Endothelial cell (in vitro differentiated cells): ENCODE data around the gene TMEM242. TPM values are rescaled to one million over a fixed set of nuclear protein-coding genes. Genes with fewer than 3 reads are reported as not detected.
A peak's percentile ranks its signal among the peaks of the same experiment; 100 is the strongest.

Experiments used
- DNase-seq: peaks from one replicate; pipeline ENCODE4 v3.0.0; 2021; ENCODE audit warnings: low spot score
- H3K27ac Mint-ChIP-seq: one replicate; pipeline ENCODE4 v1.8.0; 2021; ENCODE audit warnings: mixed read lengths, inconsistent platforms; ENCODE audit not compliant: unreplicated experiment
- H3K27me3 Mint-ChIP-seq: one replicate; pipeline ENCODE4 v1.8.0; 2021; ENCODE audit warnings: mild to moderate bottlenecking, moderate library complexity, mixed read lengths, inconsistent platforms; ENCODE audit not compliant: unreplicated experiment
- H3K36me3 Mint-ChIP-seq: one replicate; pipeline ENCODE4 v1.8.0; 2021; ENCODE audit warnings: mild to moderate bottlenecking, low read depth, mixed read lengths, inconsistent platforms; ENCODE audit not compliant: unreplicated experiment
- H3K4me1 Mint-ChIP-seq: one replicate; pipeline ENCODE4 v1.8.0; 2021; ENCODE audit warnings: mild to moderate bottlenecking, mixed read lengths, inconsistent platforms; ENCODE audit not compliant: unreplicated experiment
- H3K4me3 Mint-ChIP-seq: one replicate; pipeline ENCODE4 v1.8.0; 2021; ENCODE audit warnings: mild to moderate bottlenecking, mixed read lengths, inconsistent platforms; ENCODE audit not compliant: unreplicated experiment
- H3K9me3 Mint-ChIP-seq: one replicate; pipeline ENCODE4 v1.8.0; 2021; ENCODE audit warnings: mixed read lengths, inconsistent platforms; ENCODE audit not compliant: unreplicated experiment
- CTCF ChIP-seq: fragments of 200-600 bp; sonication (generic); IDR thresholded peaks from one replicate; pipeline ENCODE4 v1.5.0; 2021; ENCODE audit warnings: antibody characterized with exemption; ENCODE audit not compliant: unreplicated experiment
- total RNA-seq: library from RNA; stranded (reverse); fragmentation: NEBNext Ultra II Directional; extraction: Animal tissue kit (Norgen Biotek cat#: 25700); gene quantifications from one replicate; pipeline ENCODE4 v1.2.1, GENCODE V29; 2021; ENCODE audit not compliant: unreplicated experiment

TMEM242 gene
- total RNA-seq, 1 donor from 2014 or later = 10.8 TPM

GRCh38 chr6:157273756-157274470 lies 49.4 kb downstream of the TMEM242 start:
- Mint-ChIP-seq H3K4me1 (peaks cover 34% of the 10 kb centered on the region), H3K9me3 (no peaks in the 10 kb centered on the region), H3K4me3 (peak overlapping the region; percentile 84), H3K36me3 (peaks cover 9% of the 10 kb centered on the region), H3K27ac (no peak overlapping the region), H3K27me3 (peaks cover 14% of the 10 kb centered on the region)
- peak; percentile 45 for DNase-seq
- no peak for TF ChIP-seq CTCF

- no peaks in the 10 kb centered on the region for H3K9me3 Mint-ChIP-seq
- no peak overlapping the region for H3K4me3 Mint-ChIP-seq
- peaks cover 38% of the 10 kb centered on the region for H3K4me1 Mint-ChIP-seq
- peaks cover 14% of the 10 kb centered on the region for H3K27me3 Mint-ChIP-seq
- TF ChIP-seq CTCF = no peak
- no peak for DNase-seq
- H3K27ac Mint-ChIP-seq = no peak overlapping the region
- peaks cover 9% of the 10 kb centered on the region for H3K36me3 Mint-ChIP-seq
Measured at GRCh38 chr6:157272866-157273755, 50.2 kb downstream of the TMEM242 start.

GRCh38 chr6:157272372-157272771 lies 50.9 kb downstream of the TMEM242 start:
- H3K27ac Mint-ChIP-seq = no peak overlapping the region
- DNase-seq = no peak
- H3K4me3 Mint-ChIP-seq = no peak overlapping the region
- peaks cover 9% of the 10 kb centered on the region for H3K36me3 Mint-ChIP-seq
- no peak for TF ChIP-seq CTCF
- no peaks in the 10 kb centered on the region for H3K9me3 Mint-ChIP-seq
- peaks cover 33% of the 10 kb centered on the region for H3K4me1 Mint-ChIP-seq
- peaks cover 15% of the 10 kb centered on the region for H3K27me3 Mint-ChIP-seq

GRCh38 chr6:157271911-157272310 lies 51.4 kb downstream of the TMEM242 start:
- Mint-ChIP-seq H3K4me1 (peaks cover 30% of the 10 kb centered on the region), H3K27me3 (peaks cover 17% of the 10 kb centered on the region), H3K27ac (no peak overlapping the region), H3K36me3 (peaks cover 9% of the 10 kb centered on the region), H3K9me3 (no peaks in the 10 kb centered on the region), H3K4me3 (no peak overlapping the region)
- TF ChIP-seq CTCF = no peak
- DNase-seq = no peak

- H3K27ac Mint-ChIP-seq = no peak overlapping the region
Measured at GRCh38 chr6:157271441-157271840, 51.9 kb downstream of the TMEM242 start.

More at GRCh38 chr6:157271441-157271840, 51.9 kb downstream of the TMEM242 start:
- Mint-ChIP-seq H3K36me3 (peaks cover 9% of the 10 kb centered on the region), H3K27me3 (peaks cover 17% of the 10 kb centered on the region), H3K4me1 (peaks cover 27% of the 10 kb centered on the region), H3K9me3 (no peaks in the 10 kb centered on the region), H3K4me3 (no peak overlapping the region)
- DNase-seq = no peak
- no peak for TF ChIP-seq CTCF
